ENCODE results near the gene CEP131.

Gene CEP131

DNA sequence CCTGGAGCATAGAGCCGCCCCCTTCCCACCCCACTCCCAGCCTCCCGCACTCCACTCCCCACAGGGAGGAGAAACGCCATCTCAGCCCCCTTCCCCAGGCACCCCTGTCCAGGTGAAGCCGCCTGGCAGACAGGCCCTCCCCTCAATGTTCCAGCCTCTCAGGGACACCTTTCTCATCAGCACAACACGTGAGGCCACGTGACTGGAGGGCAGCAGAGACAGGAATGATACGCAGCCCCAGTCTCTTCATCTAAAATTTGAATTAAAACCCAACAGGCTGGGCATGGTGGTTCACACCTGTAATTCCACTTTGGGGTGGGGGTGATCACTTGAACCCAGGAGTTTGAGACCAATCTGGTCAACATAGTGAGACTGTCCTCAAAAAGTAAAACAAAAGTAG is 36.6 kb downstream of the CEP131 start:
- TF ChIP-seq SPI1 (IDR thresholded peaks at IDR 0.05; ENCODE audit: low read depth, low read length) (no peak), POLR2A (IDR thresholded peaks at IDR 0.05; ENCODE audit: low read depth, low read length) (no peak), PAX5 (IDR thresholded peaks at IDR 0.05; ENCODE audit: insufficient read depth, low read length, severe bottlenecking) (no peak), POU2F2 (IDR thresholded peaks at IDR 0.05; ENCODE audit: low read depth, low read length) (no peak), TAF1 (IDR thresholded peaks at IDR 0.05; ENCODE audit: low read depth, low read length) (no peak), POLR2AphosphoS5 (IDR thresholded peaks at IDR 0.05; ENCODE audit: low read depth, low read length) (no peak)
- no peak for DNase-seq (ENCODE audit: insufficient read length, low spot score)
- no peak for FAIRE-seq

DNA sequence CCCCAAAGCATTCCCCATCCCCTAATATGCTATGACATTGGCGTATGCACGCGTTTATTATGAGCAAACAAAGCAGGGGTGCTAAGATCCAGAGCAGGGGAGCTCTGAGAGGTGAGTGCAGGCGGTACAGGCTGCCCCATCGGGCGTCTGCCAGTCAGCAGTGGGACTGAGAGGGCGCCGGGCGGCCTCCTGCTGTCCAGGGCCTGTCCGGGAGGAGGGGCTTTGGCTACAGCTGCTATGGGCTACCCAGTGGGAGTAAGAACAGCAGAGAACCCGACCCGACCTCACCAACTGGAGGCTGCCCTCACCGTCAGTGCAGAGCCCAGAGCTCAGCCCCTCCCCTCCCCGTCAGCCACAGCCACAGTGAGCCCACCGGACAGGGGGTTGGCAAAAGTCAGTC is 38.2 kb downstream of the CEP131 start:
- FAIRE-seq (no peak), DNase-seq (ENCODE audit: insufficient read length, low spot score) (no peak)
- TF ChIP-seq SPI1 (IDR thresholded peaks at IDR 0.05; ENCODE audit: low read depth, low read length) (no peak), TAF1 (IDR thresholded peaks at IDR 0.05; ENCODE audit: low read depth, low read length) (no peak), PAX5 (IDR thresholded peaks at IDR 0.05; ENCODE audit: insufficient read depth, low read length, severe bottlenecking) (no peak), POLR2A (IDR thresholded peaks at IDR 0.05; ENCODE audit: low read depth, low read length) (no peak), POU2F2 (IDR thresholded peaks at IDR 0.05; ENCODE audit: low read depth, low read length) (no peak), POLR2AphosphoS5 (IDR thresholded peaks at IDR 0.05; ENCODE audit: low read depth, low read length) (no peak)

DNA sequence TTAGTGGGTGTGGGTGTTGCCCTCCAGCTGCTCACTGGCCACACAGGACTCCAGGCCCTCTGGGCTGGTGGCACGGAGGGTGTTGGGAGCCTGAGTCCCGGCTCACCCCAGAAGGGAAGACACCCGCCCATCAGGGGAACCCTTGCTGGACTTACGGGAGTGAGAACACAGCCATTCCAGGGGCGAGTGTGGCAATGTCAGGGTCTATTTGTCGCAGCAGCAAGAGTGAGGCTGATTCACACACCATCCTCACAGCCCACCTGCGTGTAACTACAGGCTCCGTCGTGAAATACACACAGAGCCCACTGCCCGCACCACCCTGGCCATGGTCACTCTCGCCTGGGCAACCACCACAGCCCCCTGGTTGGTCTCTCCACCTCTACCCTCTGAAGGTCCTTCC is 39.0 kb downstream of the CEP131 start:
- FAIRE-seq (no peak), DNase-seq (ENCODE audit: insufficient read length, low spot score) (no peak)
- TF ChIP-seq SPI1 (IDR thresholded peaks at IDR 0.05; ENCODE audit: low read depth, low read length) (no peak), POU2F2 (IDR thresholded peaks at IDR 0.05; ENCODE audit: low read depth, low read length) (no peak), POLR2AphosphoS5 (IDR thresholded peaks at IDR 0.05; ENCODE audit: low read depth, low read length) (no peak), POLR2A (IDR thresholded peaks at IDR 0.05; ENCODE audit: low read depth, low read length) (no peak), PAX5 (IDR thresholded peaks at IDR 0.05; ENCODE audit: insufficient read depth, low read length, severe bottlenecking) (no peak), TAF1 (IDR thresholded peaks at IDR 0.05; ENCODE audit: low read depth, low read length) (no peak)

DNA sequence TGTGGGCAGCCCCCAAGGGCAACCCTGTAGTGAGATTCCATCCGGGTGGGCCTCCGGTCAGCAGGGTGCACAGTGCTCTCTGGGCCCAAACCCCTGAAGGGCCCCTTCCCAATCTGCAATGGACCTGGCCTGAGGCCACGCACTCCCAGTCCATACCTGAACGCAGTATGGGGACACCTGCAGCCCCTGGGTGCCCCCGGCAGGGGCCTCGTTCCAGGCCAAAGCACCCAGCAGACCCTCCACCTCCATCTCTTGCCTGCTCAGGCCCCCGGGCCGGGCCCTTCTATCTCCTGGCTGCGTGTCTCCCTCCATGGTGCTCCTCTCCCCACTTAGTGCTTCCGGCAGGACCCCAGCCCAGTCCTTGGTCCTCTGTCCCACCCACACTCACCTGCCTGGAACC is 39.4 kb downstream of the CEP131 start:
- FAIRE-seq = no peak
- TF ChIP-seq SPI1 (IDR thresholded peaks at IDR 0.05; ENCODE audit: low read depth, low read length) (no peak), POLR2AphosphoS5 (IDR thresholded peaks at IDR 0.05; ENCODE audit: low read depth, low read length) (no peak), TAF1 (IDR thresholded peaks at IDR 0.05; ENCODE audit: low read depth, low read length) (no peak), PAX5 (IDR thresholded peaks at IDR 0.05; ENCODE audit: insufficient read depth, low read length, severe bottlenecking) (no peak), POU2F2 (IDR thresholded peaks at IDR 0.05; ENCODE audit: low read depth, low read length) (no peak), POLR2A (IDR thresholded peaks at IDR 0.05; ENCODE audit: low read depth, low read length) (no peak)
- no peak for DNase-seq (ENCODE audit: insufficient read length, low spot score)

DNA sequence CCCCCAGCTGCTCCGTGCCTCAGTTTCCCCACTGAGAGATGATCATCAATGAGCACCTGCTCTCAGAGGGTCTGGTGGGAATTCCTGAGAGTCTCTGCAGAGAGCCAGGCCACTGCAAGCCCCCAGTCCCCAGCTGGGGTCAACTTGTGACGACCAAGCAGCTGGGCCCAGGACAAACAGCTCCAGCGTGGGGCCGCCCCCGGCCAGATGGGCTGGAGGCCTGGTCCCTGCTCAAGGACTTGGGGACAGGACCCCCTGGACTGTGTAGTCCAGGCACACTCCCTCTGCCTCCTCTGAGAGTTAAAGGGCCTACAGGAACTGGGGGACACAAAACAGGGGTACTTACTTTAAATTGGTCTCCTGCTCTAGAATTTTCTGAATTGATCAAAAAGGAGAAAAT is 40.2 kb downstream of the CEP131 start:
- TF ChIP-seq POLR2A (IDR thresholded peaks at IDR 0.05; ENCODE audit: low read depth, low read length) (no peak), PAX5 (IDR thresholded peaks at IDR 0.05; ENCODE audit: insufficient read depth, low read length, severe bottlenecking) (no peak), POLR2AphosphoS5 (IDR thresholded peaks at IDR 0.05; ENCODE audit: low read depth, low read length) (no peak), TAF1 (IDR thresholded peaks at IDR 0.05; ENCODE audit: low read depth, low read length) (no peak), POU2F2 (IDR thresholded peaks at IDR 0.05; ENCODE audit: low read depth, low read length) (no peak), SPI1 (IDR thresholded peaks at IDR 0.05; ENCODE audit: low read depth, low read length) (no peak)
- FAIRE-seq = no peak
- no peak for DNase-seq (ENCODE audit: insufficient read length, low spot score)

DNA sequence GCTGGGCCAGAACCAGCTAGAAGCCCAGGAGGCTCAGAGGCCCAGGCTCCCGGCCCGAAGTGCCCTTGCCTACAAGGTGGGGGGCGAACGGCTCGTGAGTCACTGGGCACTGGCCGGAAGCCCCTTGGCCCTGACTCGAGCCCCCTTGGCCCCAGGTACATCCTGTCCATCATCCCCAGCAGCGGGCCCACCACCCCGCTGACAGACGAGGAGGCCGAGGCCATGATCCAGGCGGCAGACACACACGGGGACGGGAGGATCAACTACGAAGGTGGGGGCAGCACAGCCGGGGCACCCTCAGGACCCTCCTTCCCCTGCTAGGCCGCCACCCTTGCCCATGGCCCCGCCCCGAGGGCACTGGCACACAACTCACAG is 41.0 kb downstream of the CEP131 start:
- no peak for FAIRE-seq
- no peak for TF ChIP-seq POU2F2 (IDR thresholded peaks at IDR 0.05; ENCODE audit: low read depth, low read length)
- TF ChIP-seq POLR2AphosphoS5 (IDR thresholded peaks at IDR 0.05; ENCODE audit: low read depth, low read length) = no peak
- TF ChIP-seq SPI1 (IDR thresholded peaks at IDR 0.05; ENCODE audit: low read depth, low read length) = no peak
- no peak for TF ChIP-seq PAX5 (IDR thresholded peaks at IDR 0.05; ENCODE audit: insufficient read depth, low read length, severe bottlenecking)
- no peak for TF ChIP-seq TAF1 (IDR thresholded peaks at IDR 0.05; ENCODE audit: low read depth, low read length)
- no peak for TF ChIP-seq POLR2A (IDR thresholded peaks at IDR 0.05; ENCODE audit: low read depth, low read length)
- DNase-seq (ENCODE audit: insufficient read length, low spot score) = no peak

DNA sequence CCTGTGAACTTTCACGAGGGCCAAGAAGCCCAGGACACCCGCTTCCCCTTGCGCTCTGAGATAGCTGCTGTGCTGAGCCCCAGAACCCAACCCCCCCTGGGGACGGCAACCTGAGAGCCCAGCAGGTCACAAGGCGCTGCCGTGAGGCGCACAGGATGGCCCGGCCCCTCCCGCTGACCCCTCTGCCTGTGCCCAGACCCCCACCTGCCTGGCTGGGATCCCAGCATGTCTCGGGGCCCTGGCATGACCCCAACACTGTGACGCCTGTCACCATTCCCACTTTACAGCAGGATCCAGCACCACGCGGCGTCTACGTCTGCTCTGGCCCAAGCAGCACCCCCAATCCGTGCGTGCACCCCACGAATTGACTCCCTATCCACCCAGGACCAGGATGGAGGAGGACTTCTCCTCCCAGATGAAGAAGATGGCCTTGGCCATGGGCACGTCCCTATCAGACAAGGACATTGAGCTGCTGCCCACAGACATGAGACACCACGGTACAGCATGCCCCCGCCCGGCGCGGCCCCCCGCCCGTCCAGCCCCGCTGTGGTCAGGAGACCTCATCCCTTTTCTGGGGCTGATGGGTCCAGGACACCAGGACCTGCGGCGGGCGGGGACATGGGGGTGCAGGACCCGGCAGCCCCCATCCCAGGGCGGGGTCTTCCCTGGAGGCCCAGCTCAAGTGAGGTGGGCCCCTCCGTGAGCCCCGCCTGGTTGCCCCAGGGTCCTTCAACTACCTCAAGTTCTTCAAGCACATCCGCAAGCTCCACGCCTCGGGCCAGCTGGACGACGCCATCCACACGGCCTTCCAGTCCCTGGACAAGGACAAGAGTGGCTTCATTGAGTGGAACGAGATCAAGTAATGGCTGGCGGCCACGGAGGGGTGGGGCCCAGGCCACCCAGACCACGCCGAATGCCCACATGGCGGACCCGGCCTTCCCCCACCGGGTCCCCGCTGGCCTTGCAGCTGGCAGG is 41.6 kb downstream of the CEP131 start:
- TF ChIP-seq POLR2A (IDR thresholded peaks at IDR 0.05; ENCODE audit: low read depth, low read length) (no peak), PAX5 (IDR thresholded peaks at IDR 0.05; ENCODE audit: insufficient read depth, low read length, severe bottlenecking) (no peak)
- DNase-seq (ENCODE audit: insufficient read length, low spot score) (no peak), FAIRE-seq (no peak)

DNA sequence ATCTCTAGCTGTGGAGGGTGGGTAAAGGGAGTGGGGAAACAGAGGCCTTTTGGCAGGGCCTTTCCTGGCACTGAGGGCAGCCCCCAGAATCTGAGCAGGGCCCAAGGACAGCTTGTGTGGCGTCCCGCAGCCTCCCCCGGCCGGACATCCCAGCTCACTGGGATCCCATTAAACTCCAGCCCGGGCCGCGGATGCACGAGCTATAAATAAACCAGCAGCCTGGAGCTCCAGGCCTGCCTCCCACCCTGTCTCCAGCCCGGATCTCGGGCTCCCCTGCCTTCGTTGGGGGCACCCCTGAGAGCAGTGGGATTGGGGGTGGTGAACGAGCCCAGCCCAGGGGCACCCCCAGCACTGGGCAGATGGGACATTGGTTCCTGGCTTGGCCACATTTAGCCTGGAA is 42.9 kb downstream of the CEP131 start:
- no peak for DNase-seq (ENCODE audit: insufficient read length, low spot score)
- TF ChIP-seq POU2F2 (IDR thresholded peaks at IDR 0.05; ENCODE audit: low read depth, low read length) = no peak
- no peak for FAIRE-seq

DNA sequence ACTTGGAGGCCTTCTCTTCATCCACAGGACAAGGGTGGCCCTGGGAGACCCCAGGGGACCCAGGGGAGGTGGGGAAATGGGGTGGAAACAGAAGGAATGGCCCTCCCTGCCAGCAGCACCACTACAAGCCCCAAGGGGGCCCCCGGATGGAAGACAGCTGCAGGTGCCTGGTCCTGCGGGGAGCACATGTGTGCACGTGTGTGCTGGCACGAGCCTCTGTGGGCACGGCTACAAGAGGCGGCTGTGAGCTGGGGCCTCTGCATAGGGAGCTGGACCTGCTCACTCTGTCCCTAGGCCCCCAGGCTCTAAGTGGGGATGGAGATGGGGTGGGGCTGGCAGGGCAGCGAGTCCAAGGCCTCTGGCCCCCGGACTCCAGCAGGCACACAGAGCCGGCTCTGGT is 43.5 kb downstream of the CEP131 start:
- no peak for DNase-seq (ENCODE audit: insufficient read length, low spot score)
- no peak for FAIRE-seq
- TF ChIP-seq PAX5 (IDR thresholded peaks at IDR 0.05; ENCODE audit: insufficient read depth, low read length, severe bottlenecking) (no peak), TAF1 (IDR thresholded peaks at IDR 0.05; ENCODE audit: low read depth, low read length) (no peak), SPI1 (IDR thresholded peaks at IDR 0.05; ENCODE audit: low read depth, low read length) (no peak), POLR2A (IDR thresholded peaks at IDR 0.05; ENCODE audit: low read depth, low read length) (no peak), POLR2AphosphoS5 (IDR thresholded peaks at IDR 0.05; ENCODE audit: low read depth, low read length) (no peak), POU2F2 (IDR thresholded peaks at IDR 0.05; ENCODE audit: low read depth, low read length) (no peak)

All from GM12891 (cell line).